ENCODE results near the gene ARHGEF33.

Gene ARHGEF33

GRCh38 chr2:38889575-38889974 is at the start of gene ARHGEF33:
ARHGEF33 (plus strand) TSS chr2:38889875; CDS start chr2:38919448, 29,573 bp downstream.
- in situ Hi-C loops (cut with MboI; ENCODE audit: low sequenced_read_pairs), result no loop called here

DNA sequence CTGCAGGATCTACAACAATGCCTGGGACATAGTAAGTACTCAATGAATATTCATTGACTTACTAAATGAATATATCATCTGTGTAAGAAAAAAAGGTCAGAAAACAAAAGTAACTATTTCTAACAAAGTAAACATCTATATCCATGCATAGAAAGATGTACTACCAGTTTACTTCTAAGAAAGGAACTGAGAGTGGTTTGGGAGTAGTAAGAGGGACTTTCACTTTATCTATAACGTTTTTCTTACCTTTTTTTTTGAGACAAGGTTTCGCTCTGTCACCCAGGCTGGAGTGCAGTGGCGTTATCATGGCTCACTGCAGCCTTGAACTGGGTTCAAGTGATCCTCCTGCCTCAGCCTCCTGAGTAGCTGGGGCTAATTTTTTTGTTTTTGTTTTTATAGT is 39.6 kb upstream of the ARHGEF33 start:
- in situ Hi-C loops (cut with MboI; ENCODE audit: low sequenced_read_pairs), result no loop called here

DNA sequence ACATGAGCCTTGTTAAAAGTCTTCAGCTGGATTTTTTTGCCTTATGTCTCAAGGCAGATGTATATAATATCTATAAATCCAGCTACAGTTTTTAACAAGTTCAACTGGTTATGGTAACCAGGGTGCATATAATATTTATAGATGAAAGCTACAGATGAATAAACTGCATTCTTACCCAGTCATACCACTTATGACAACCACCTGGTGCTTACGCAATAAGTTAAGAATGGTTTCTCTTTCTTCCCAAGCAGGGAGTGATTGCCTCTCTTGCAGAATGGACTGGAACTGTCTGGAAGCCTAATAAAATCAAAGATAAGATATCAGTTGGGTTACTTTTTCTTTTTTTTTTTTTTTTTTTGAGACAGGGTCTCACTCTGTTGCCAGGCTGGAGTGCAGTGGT is 33.5 kb upstream of the ARHGEF33 start:
- in situ Hi-C loops (cut with MboI; ENCODE audit: low sequenced_read_pairs), result no loop called here

DNA sequence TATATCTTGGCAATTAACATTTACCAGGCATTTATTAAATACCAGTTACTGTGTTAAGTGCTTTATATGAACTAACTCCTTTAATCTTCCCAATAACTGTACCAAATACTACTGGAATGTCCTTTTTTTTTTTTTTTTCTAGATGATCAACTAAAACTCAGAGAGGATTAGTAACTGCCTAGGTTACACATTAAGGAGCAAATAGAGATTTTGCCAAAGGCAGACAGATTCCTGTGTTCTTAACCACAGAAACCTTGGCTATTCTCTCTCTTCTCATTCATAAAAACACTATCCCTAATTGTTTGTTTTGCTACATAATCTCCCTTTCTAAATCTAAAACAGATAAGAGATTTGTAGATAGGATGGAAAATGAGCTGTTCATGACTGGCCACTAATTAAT is 27.2 kb upstream of the ARHGEF33 start:
- in situ Hi-C loops (cut with MboI; ENCODE audit: low sequenced_read_pairs), result no loop called here

- in situ Hi-C loops (cut with MboI; ENCODE audit: low sequenced_read_pairs), result no loop called here
Measured at GRCh38 chr2:38863061-38863695, 26.5 kb upstream of the ARHGEF33 start.

DNA sequence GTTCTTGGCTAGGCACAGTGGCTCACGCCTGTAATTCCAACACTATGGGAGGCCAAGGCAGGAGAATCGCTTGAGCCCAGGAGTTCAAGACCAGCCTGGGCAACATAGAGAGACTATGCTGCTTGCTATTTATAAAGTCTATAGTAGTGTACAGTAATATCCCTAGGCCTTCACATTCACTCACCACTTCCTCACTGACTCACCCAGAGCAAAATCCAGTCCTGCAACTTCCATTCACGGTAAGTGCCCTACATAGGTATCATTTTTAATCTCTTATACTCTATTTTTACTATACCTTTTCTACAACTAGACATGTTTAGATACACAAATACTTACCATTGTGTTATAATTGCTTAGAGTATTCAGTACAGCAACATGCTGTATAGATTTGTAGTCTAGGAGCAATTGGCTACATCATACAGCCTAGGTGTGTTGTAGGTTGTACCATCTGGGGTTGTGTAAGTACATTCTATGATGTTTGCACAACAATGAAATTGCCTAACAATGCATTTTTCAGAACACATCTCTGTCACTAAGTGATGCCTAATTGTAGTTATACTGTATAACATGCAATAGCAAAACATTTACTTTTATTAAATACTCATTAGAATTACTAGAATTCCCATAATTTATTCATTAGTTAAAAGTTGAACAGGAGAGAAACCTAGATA is 22.8 kb upstream of the ARHGEF33 start:
- in situ Hi-C loops (cut with MboI; ENCODE audit: low sequenced_read_pairs), result no loop called here

GRCh38 chr2:38871432-38871831 is 18.2 kb upstream of the ARHGEF33 start:
- in situ Hi-C loops (cut with MboI; ENCODE audit: low sequenced_read_pairs), result no loop called here

DNA sequence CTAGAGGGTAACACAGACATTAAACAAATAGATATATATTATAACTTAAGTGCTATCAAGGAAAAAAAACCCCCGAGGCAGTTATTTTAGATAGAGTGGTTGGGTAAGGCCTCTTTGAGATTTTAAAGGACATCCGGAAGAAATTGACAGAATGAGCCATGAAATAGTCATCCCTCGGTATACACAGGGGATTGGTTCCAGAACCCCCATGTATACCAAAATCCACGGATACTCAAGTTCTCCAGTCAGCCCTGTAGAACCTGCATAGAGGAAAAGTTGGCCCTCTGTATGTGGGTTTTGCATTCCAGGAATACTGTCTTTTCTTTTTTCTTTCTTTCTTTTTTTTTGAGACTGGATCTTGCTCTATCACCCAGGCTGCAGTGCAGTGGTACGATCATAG is 15.9 kb upstream of the ARHGEF33 start:
- in situ Hi-C loops (cut with MboI; ENCODE audit: low sequenced_read_pairs), result no loop called here

- in situ Hi-C loops (cut with MboI; ENCODE audit: low sequenced_read_pairs), result no loop called here
Measured at GRCh38 chr2:38875227-38875575, 14.5 kb upstream of the ARHGEF33 start.

- in situ Hi-C loops (cut with MboI; ENCODE audit: low sequenced_read_pairs), result no loop called here
Measured at GRCh38 chr2:38875576-38876367, 13.9 kb upstream of the ARHGEF33 start, which contains the start of the genes DHX57 and MORN2. DHX57 (minus strand) TSS chr2:38875934; CDS start chr2:38868405, 7,529 bp downstream. MORN2 (plus strand) TSS chr2:38875976.

- in situ Hi-C loops (cut with MboI; ENCODE audit: low sequenced_read_pairs), result no loop called here
Measured at GRCh38 chr2:38876407-38876806, 13.3 kb upstream of the ARHGEF33 start.

- in situ Hi-C loops (cut with MboI; ENCODE audit: low sequenced_read_pairs), result no loop called here
Measured at GRCh38 chr2:38886063-38886462, 3.6 kb upstream of the ARHGEF33 start.

GRCh38 chr2:38887347-38887746 is 2.3 kb upstream of the ARHGEF33 start:
- in situ Hi-C loops (cut with MboI; ENCODE audit: low sequenced_read_pairs), result no loop called here

GRCh38 chr2:38887902-38888554 is 1.6 kb upstream of the ARHGEF33 start:
- in situ Hi-C loops (cut with MboI; ENCODE audit: low sequenced_read_pairs), result no loop called here

GRCh38 chr2:38889045-38889444 is 630 bp upstream of the ARHGEF33 start:
- in situ Hi-C loops (cut with MboI; ENCODE audit: low sequenced_read_pairs), result no loop called here

- in situ Hi-C loops (cut with MboI; ENCODE audit: low sequenced_read_pairs), result no loop called here
Measured at GRCh38 chr2:38892819-38893218, 3.1 kb downstream of the ARHGEF33 start.

- in situ Hi-C loops (cut with MboI; ENCODE audit: low sequenced_read_pairs), result no loop called here
Measured at GRCh38 chr2:38898256-38898655, 8.6 kb downstream of the ARHGEF33 start.

GRCh38 chr2:38900726-38901125 is 11.1 kb downstream of the ARHGEF33 start:
- in situ Hi-C loops (cut with MboI; ENCODE audit: low sequenced_read_pairs), result no loop called here

DNA sequence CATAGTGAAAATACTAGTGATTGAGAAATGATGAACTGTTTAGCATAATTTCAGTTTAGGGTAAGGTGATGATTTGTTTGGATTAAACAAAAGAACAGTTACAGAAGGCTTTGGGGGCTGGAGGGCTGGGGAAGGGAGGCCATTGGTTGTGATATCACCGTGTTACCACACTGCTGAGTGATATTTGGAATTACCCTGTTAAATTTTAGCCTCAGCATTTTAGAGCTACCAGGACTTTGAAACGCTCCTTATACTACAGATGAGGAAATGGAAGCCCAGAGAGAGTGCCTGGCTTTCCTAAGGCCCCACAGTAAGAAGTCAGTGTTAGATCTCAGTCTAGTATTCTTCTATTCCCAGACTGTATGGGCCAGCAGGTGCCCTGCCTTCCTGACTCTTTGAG is 15.6 kb downstream of the ARHGEF33 start:
- in situ Hi-C loops (cut with MboI; ENCODE audit: low sequenced_read_pairs), result no loop called here

- in situ Hi-C loops (cut with MboI; ENCODE audit: low sequenced_read_pairs), result no loop called here
Measured at GRCh38 chr2:38907242-38907641, 17.6 kb downstream of the ARHGEF33 start.
